ENCODE results near the gene NFKB1. TPM values are rescaled to one million over a fixed set of nuclear protein-coding genes. Genes with fewer than 3 reads are reported as not detected.

Gene NFKB1
- total RNA-seq, 4 donors from 2014 or later: 32.9 to 56.0 (median 40.9) TPM

GRCh38 chr4:102560571-102561341, 59.6 kb downstream of the NFKB1 start:
- H3K36me3 ChIP-seq: no peaks in the 10 kb centered on the region
- no peaks in the 10 kb centered on the region for H3K27me3 ChIP-seq
- no peak overlapping the region for H3K4me3 ChIP-seq
- H3K27ac ChIP-seq: peak overlapping the region; percentile 56
- TF ChIP-seq POLR2A (IDR thresholded peaks at IDR 0.05): no peak
- no peak for TF ChIP-seq EP300 (IDR thresholded peaks at IDR 0.05)
- TF ChIP-seq CTCF (IDR thresholded peaks at IDR 0.05): no peak
- TF ChIP-seq POLR2AphosphoS5 (IDR thresholded peaks at IDR 0.05): no peak
- WGBS: 78% methylated on average over 4 of the region's 4 CpGs
- H3K9me3 ChIP-seq: no peaks in the 10 kb centered on the region
- DNase-seq (ENCODE audit: low spot score in 2 of 2): no peak
- H3K4me1 ChIP-seq: peaks cover 16% of the 10 kb centered on the region

- Histone ChIP-seq H3K27me3 (no peaks in the 10 kb centered on the region), H3K36me3 (no peaks in the 10 kb centered on the region), H3K27ac (no peak overlapping the region), H3K4me1 (peaks cover 16% of the 10 kb centered on the region), H3K4me3 (no peak overlapping the region), H3K9me3 (no peaks in the 10 kb centered on the region)
- no peak for TF ChIP-seq EP300 (IDR thresholded peaks at IDR 0.05)
- TF ChIP-seq POLR2A (IDR thresholded peaks at IDR 0.05): no peak
- WGBS: 64% methylated on average over 1 of the region's 1 CpG
- DNase-seq (ENCODE audit: low spot score in 2 of 2): no peak
Observed at GRCh38 chr4:102563000-102563399, 61.8 kb downstream of the NFKB1 start.

- DNase-seq (ENCODE audit: low spot score in 2 of 2): no peak
- Histone ChIP-seq H3K4me3 (no peak overlapping the region), H3K27me3 (no peaks in the 10 kb centered on the region), H3K4me1 (peaks cover 25% of the 10 kb centered on the region), H3K27ac (no peak overlapping the region), H3K36me3 (no peaks in the 10 kb centered on the region), H3K9me3 (no peaks in the 10 kb centered on the region)
- 59% methylated on average over 4 of the region's 4 CpGs for WGBS
- TF ChIP-seq CTCF (IDR thresholded peaks at IDR 0.05) (no peak), EP300 (IDR thresholded peaks at IDR 0.05) (no peak), POLR2AphosphoS5 (IDR thresholded peaks at IDR 0.05) (no peak), POLR2A (IDR thresholded peaks at IDR 0.05) (no peak)
Observed at GRCh38 chr4:102564399-102565059, 63.4 kb downstream of the NFKB1 start.

- Histone ChIP-seq H3K4me1 (peaks cover 20% of the 10 kb centered on the region), H3K27me3 (no peaks in the 10 kb centered on the region), H3K27ac (no peak overlapping the region), H3K36me3 (peaks cover 6% of the 10 kb centered on the region), H3K4me3 (no peak overlapping the region), H3K9me3 (no peaks in the 10 kb centered on the region)
- no peak for DNase-seq (ENCODE audit: low spot score in 2 of 2)
- no peak for TF ChIP-seq POLR2AphosphoS5 (IDR thresholded peaks at IDR 0.05)
- no peak for TF ChIP-seq POLR2A (IDR thresholded peaks at IDR 0.05)
- no peak for TF ChIP-seq EP300 (IDR thresholded peaks at IDR 0.05)
- TF ChIP-seq CTCF (IDR thresholded peaks at IDR 0.05): no peak
- 34% methylated on average over 2 of the region's 2 CpGs for WGBS
Observed at GRCh38 chr4:102565696-102566095, 64.5 kb downstream of the NFKB1 start.

- DNase-seq (ENCODE audit: low spot score in 2 of 2): no peak
- no peak for TF ChIP-seq CTCF (IDR thresholded peaks at IDR 0.05)
- no peak for TF ChIP-seq POLR2A (IDR thresholded peaks at IDR 0.05)
- TF ChIP-seq EP300 (IDR thresholded peaks at IDR 0.05): no peak
- TF ChIP-seq POLR2AphosphoS5 (IDR thresholded peaks at IDR 0.05): no peak
- peaks cover 11% of the 10 kb centered on the region for H3K36me3 ChIP-seq
- no peak overlapping the region for H3K4me3 ChIP-seq
- no peaks in the 10 kb centered on the region for H3K27me3 ChIP-seq
- H3K4me1 ChIP-seq: peaks cover 17% of the 10 kb centered on the region
- no peaks in the 10 kb centered on the region for H3K9me3 ChIP-seq
- H3K27ac ChIP-seq: no peak overlapping the region
Observed at GRCh38 chr4:102566426-102566825, 65.3 kb downstream of the NFKB1 start.
